GM12878 (cell line): ENCODE results near the gene ABL1. TPM values are rescaled to one million over a fixed set of nuclear protein-coding genes. Genes with fewer than 3 reads are reported as not detected.

ENCODE experiments used
- ATAC-seq: fragments of 200-7000 bp; cut with Tn5 transposase; 3 replicates; pipeline ENCODE4 v1.9.1; 2020; ENCODE audit warnings: mild to moderate bottlenecking, moderate library complexity
- BruUV-seq: library from RNA; stranded (reverse); fragments of 400-500 nt; replicated peaks from 2 replicates; lab custom pipeline; 2021; lab: Mats Ljungman, UMichigan
- CTCF ChIA-PET: fragments of 300-600 bp; sonication (Branson Sonifier 250); formaldehyde crosslinking; extraction: SDS; loops from one replicate; lab custom pipeline; 2021; ENCODE audit warnings: inconsistent platforms; lab: Yijun Ruan, JAX
- POLR2A ChIA-PET: fragments of 350-600 bp; formaldehyde crosslinking; extraction: SDS; loops from one replicate; lab custom pipeline; 2021; ENCODE audit warnings: inconsistent platforms; lab: Charles Lee
- RAD21 ChIA-PET: fragments of 300-600 bp; sonication (Branson Sonifier 250); formaldehyde crosslinking; loops from one replicate; lab custom pipeline; 2023; ENCODE audit warnings: antibody characterized with exemption; ENCODE audit not compliant: unreplicated experiment; lab: Charles Lee
- SMC1A ChIA-PET: fragments of 300-600 bp; sonication (Branson Sonifier 250); formaldehyde crosslinking; loops from one replicate; lab custom pipeline; 2023; ENCODE audit not compliant: unreplicated experiment, uncharacterized antibody; lab: Charles Lee
- DNase-seq: peaks from one replicate; pipeline ENCODE4 v3.0.0-alpha.2; 2011; ENCODE audit warnings: low read depth, low spot score
- FAIRE-seq: peaks from 3 replicates; lab custom pipeline; 2011; peaks lifted over from hg19 to GRCh38; lab: Jason Lieb, UNC
- H2AFZ ChIP-seq: 2 replicates; pipeline ENCODE4 v1.6.0; 2011; ENCODE audit warnings: low read depth, low read length, control low read depth; ENCODE audit not compliant: control insufficient read depth
- H3K27ac ChIP-seq: 2 replicates; pipeline ENCODE4 v1.5.1; 2011; ENCODE audit warnings: control low read depth; ENCODE audit not compliant: control insufficient read depth, insufficient read depth
- H3K27me3 ChIP-seq, 2 experiments: replicated peaks in 1 of 2; 2 replicates each; pipeline versions ENCODE4 v1.6.0 to v1.6.1; 2011; ENCODE audit warnings: low read length in 1 of 2; ENCODE audit not compliant: control insufficient read depth in 2 of 2, insufficient read depth in 2 of 2
- H3K36me3 ChIP-seq, 2 experiments: 2 replicates each; pipeline ENCODE4 v1.5.1; 2011; ENCODE audit warnings: low read length in 1 of 2; ENCODE audit not compliant: control insufficient read depth in 2 of 2, insufficient read depth in 2 of 2
- H3K4me1 ChIP-seq: 2 replicates; pipeline ENCODE4 v1.6.1; 2011; ENCODE audit warnings: mild to moderate bottlenecking, low read length, moderate library complexity, mixed read lengths; ENCODE audit not compliant: control insufficient read depth, insufficient read depth
- H3K4me2 ChIP-seq: 2 replicates; pipeline ENCODE4 v1.6.0; 2011; ENCODE audit warnings: control low read depth; ENCODE audit not compliant: control insufficient read depth, insufficient read depth
- H3K4me3 ChIP-seq: fragments of 200-600 bp; sonication (generic); 2 replicates; pipeline ENCODE4 v1.5.1; 2016
- H3K79me2 ChIP-seq: 2 replicates; pipeline ENCODE4 v1.6.0; 2011; ENCODE audit warnings: low read length; ENCODE audit not compliant: control insufficient read depth, insufficient read depth
- H3K9ac ChIP-seq: 2 replicates; pipeline ENCODE4 v1.8.0; 2011; ENCODE audit warnings: low read length, control low read depth, mixed read lengths; ENCODE audit not compliant: control insufficient read depth, insufficient read depth
- H3K9me3 ChIP-seq: replicated peaks from 3 replicates; pipeline ENCODE4 v1.5.1; 2011; ENCODE audit warnings: mild to moderate bottlenecking, low read length; ENCODE audit not compliant: control insufficient read depth, insufficient read depth
- H4K20me1 ChIP-seq: 2 replicates; pipeline ENCODE4 v1.6.0; 2011; ENCODE audit not compliant: control insufficient read depth, insufficient read depth
- ATF7 ChIP-seq: fragments of 450-650 bp; IDR thresholded peaks from 2 replicates; pipeline ENCODE4 v1.6.1; 2016; ENCODE audit warnings: low read depth, mild to moderate bottlenecking
- CREB1 ChIP-seq: IDR thresholded peaks from 2 replicates; pipeline ENCODE4 v1.6.1; 2012; ENCODE audit warnings: low read depth, mild to moderate bottlenecking, inconsistent platforms
- EZH2 ChIP-seq: IDR thresholded peaks from 2 replicates; pipeline ENCODE4 v1.6.1; 2012; ENCODE audit warnings: low read depth, mild to moderate bottlenecking, control low read depth, inconsistent platforms, low read length, borderline replicate concordance; ENCODE audit not compliant: control insufficient read depth
- FOS ChIP-seq: IDR thresholded peaks from 3 replicates; pipeline ENCODE4 v1.6.1; 2011; ENCODE audit warnings: borderline replicate concordance; ENCODE audit not compliant: insufficient read length; ENCODE audit errors: extremely low read depth
- FOXM1 ChIP-seq: IDR thresholded peaks from 2 replicates; pipeline ENCODE4 v1.6.1; 2012; ENCODE audit warnings: low read depth, mild to moderate bottlenecking, inconsistent platforms, low read length, moderate library complexity
- GATAD2B ChIP-seq: fragments of 450-650 bp; conservative IDR thresholded peaks from 2 replicates; pipeline ENCODE4 v1.6.1; 2017; ENCODE audit warnings: low read depth, mild to moderate bottlenecking, moderate library complexity
- HDAC6 ChIP-seq: fragments of 200-600 bp; sonication (generic); IDR thresholded peaks from one replicate; pipeline ENCODE4 v1.8.0; 2017; ENCODE audit warnings: antibody characterized with exemption; ENCODE audit not compliant: unreplicated experiment
- HSF1 ChIP-seq: fragments of 150-350 bp; IDR thresholded peaks from 2 replicates; pipeline ENCODE4 v1.6.1; 2014; ENCODE audit warnings: mild to moderate bottlenecking, low read depth, low read length
- JUND ChIP-seq: IDR thresholded peaks from 2 replicates; pipeline ENCODE4 v1.6.1; 2012; ENCODE audit warnings: low read depth, mild to moderate bottlenecking, low read length, improper control_type of control experiment, moderate library complexity
- MAX ChIP-seq: IDR thresholded peaks from 2 replicates; pipeline ENCODE4 v1.6.1; 2012; ENCODE audit warnings: low read depth, low read length, improper control_type of control experiment
- MTA3 ChIP-seq: IDR thresholded peaks from 2 replicates; pipeline ENCODE4 v1.6.1; 2012; ENCODE audit warnings: low read length, inconsistent platforms, borderline replicate concordance
- MYC ChIP-seq: IDR thresholded peaks from 2 replicates; pipeline ENCODE4 v1.6.1; 2011; ENCODE audit warnings: mild to moderate bottlenecking, low read length, moderate library complexity, inconsistent platforms; ENCODE audit not compliant: insufficient read depth, insufficient replicate concordance, insufficient read length, severe bottlenecking
- NFXL1 ChIP-seq: fragments of 450-650 bp; IDR thresholded peaks from 2 replicates; pipeline ENCODE4 v1.6.1; 2017; ENCODE audit warnings: antibody characterized with exemption, mild to moderate bottlenecking, borderline replicate concordance
- PAX5 ChIP-seq: IDR thresholded peaks from 2 replicates; pipeline ENCODE4 v1.6.1; 2011; ENCODE audit warnings: low read depth, low read length, borderline replicate concordance
- RFX5 ChIP-seq: IDR thresholded peaks from 2 replicates; pipeline ENCODE4 v1.6.1; 2011; ENCODE audit warnings: low read depth, low read length, improper control_type of control experiment
- SIX5 ChIP-seq: IDR thresholded peaks from 2 replicates; pipeline ENCODE4 v1.6.1; 2011; ENCODE audit warnings: mild to moderate bottlenecking, low read depth, low read length, moderate library complexity; ENCODE audit not compliant: severe bottlenecking
- SMARCA5 ChIP-seq: fragments of 450-650 bp; IDR thresholded peaks from 2 replicates; pipeline ENCODE4 v1.6.1; 2017; ENCODE audit warnings: mild to moderate bottlenecking
- SMC3 ChIP-seq: IDR thresholded peaks from 2 replicates; pipeline ENCODE4 v1.6.1; 2011; ENCODE audit warnings: low read length, improper control_type of control experiment, borderline replicate concordance
- STAT1 ChIP-seq: fragments of 450-650 bp; conservative IDR thresholded peaks from 2 replicates; pipeline ENCODE4 v1.6.1; 2014; ENCODE audit warnings: antibody characterized with exemption, mild to moderate bottlenecking
- SUZ12 ChIP-seq: fragments of 200-600 bp; sonication (generic); IDR thresholded peaks from one replicate; pipeline ENCODE4 v1.6.1; 2018; ENCODE audit warnings: antibody characterized with exemption, mild to moderate bottlenecking; ENCODE audit not compliant: unreplicated experiment
- TCF7 ChIP-seq: IDR thresholded peaks from 2 replicates; pipeline ENCODE4 v1.6.1; 2014; ENCODE audit warnings: antibody characterized with exemption, borderline replicate concordance
- WRNIP1 ChIP-seq: IDR thresholded peaks from 2 replicates; pipeline ENCODE4 v1.6.1; 2011; ENCODE audit warnings: low read depth, low read length, improper control_type of control experiment, borderline replicate concordance
- YBX1 ChIP-seq: fragments of 450-650 bp; IDR thresholded peaks from 2 replicates; pipeline ENCODE4 v1.6.1; 2016; ENCODE audit warnings: antibody characterized with exemption
- ZNF207 ChIP-seq: fragments of 450-650 bp; IDR thresholded peaks from 2 replicates; pipeline ENCODE4 v1.6.1; 2014; ENCODE audit warnings: antibody characterized with exemption, mild to moderate bottlenecking, borderline replicate concordance
- ZZZ3 ChIP-seq: IDR thresholded peaks from 2 replicates; pipeline ENCODE4 v1.6.1; 2011; ENCODE audit warnings: low read depth; ENCODE audit not compliant: control insufficient read depth, insufficient read length
- WGBS: methylation state at CpG from one replicate; pipeline ENCODE4 v1.1.6; 2016; ENCODE audit warnings: low lambda C conversion rate; ENCODE audit not compliant: insufficient replicate concordance, insufficient coverage; ENCODE audit errors: missing lambda C conversion rate; 5-methylcytosine and 5-hydroxymethylcytosine counted together
- in situ Hi-C: fragments of 300-500 bp; cut with MboI; formaldehyde crosslinking; loops from 9 replicates; pipeline ENCODE4 v1.14.3; 2018; ENCODE audit warnings: mixed read lengths
- intact Hi-C: fragments of 100-400 bp; cut with micrococcal nuclease; formaldehyde crosslinking; loops from one replicate; pipeline ENCODE4 v1.14.2; 2022; ENCODE audit not compliant: unreplicated experiment
- polyA plus RNA-seq, 11 experiments: library from polyadenylated mRNA; depleted of rRNA in 4 of 11; unstranded in 6 of 11; stranded (reverse) in 5 of 11; fragments of >200 nt; fragmentation: Nextera tagmentation in 4 of 11; fragmentation: Illumina TruSeq in 1 of 11; extraction: Ambion mirVana in 4 of 11; extraction: Trizol in 1 of 11; gene quantifications; 1 replicate in 1 of 11; 2 replicates in 10 of 11; pipeline versions ENCODE4 v1.2.1 to v1.2.3, GENCODE V29; 2011 to 2016; ENCODE audit warnings: inconsistent platforms in 2 of 11, missing spikeins in 2 of 11, low read depth in 1 of 11
- total RNA-seq, 4 experiments: library from RNA; depleted of rRNA in 3 of 4; stranded (reverse); fragments of >200 nt in 3 of 4; fragmentation: Illumina TruSeq in 1 of 4; extraction: Trizol in 1 of 4; gene quantifications; 2 replicates each; pipeline versions ENCODE4 v1.2.1 to v1.2.3, GENCODE V29; 2013 to 2021

The ABL1 gene
- total and polyA plus RNA-seq, 10 of the 15 experiments (the other 5 are each of a cell fraction or from before 2014, with no cell fraction given), result 0.79 to 51.5 (median 16.3) TPM

- CTCF ChIA-PET, result interaction anchor here (1.0 to 7.8 kb wide), 2 partner anchors 63 to 67 kb away, joined by 3 to 89 read pairs; no protein-coding TSS in a partner anchor
- FAIRE-seq (peak; percentile 64), DNase-seq (peak; percentile 64), ATAC-seq (peak; percentile 79)
- Histone ChIP-seq H3K9ac (no peak overlapping the region), H3K79me2 (no peaks in the 10 kb centered on the region), H3K4me3 (no peak overlapping the region), H3K36me3 (no peaks in the 10 kb centered on the region), H3K4me1 (peaks cover 39% of the 10 kb centered on the region), H3K27me3 (peaks cover 0 to 4% of the 10 kb centered on the region in 2 experiments; a peak in 1 of 4 replicates), H3K4me2 (peak overlapping the region; percentile 66), H3K9me3 (no peaks in the 10 kb centered on the region), H2AFZ (no peak overlapping the region; the same call in 1 of the 2 replicates), H4K20me1 (peaks cover 8% of the 10 kb centered on the region), H3K27ac (no peak overlapping the region)
- BruUV-seq, result no TSS peak
- POLR2A ChIA-PET, result no interaction called here
- SMC1A ChIA-PET, result interaction anchor here (1.0 to 3.3 kb wide), 2 partner anchors 61 to 65 kb away, joined by 3 to 20 read pairs; no protein-coding TSS in a partner anchor
- intact Hi-C loops (loop anchor here (10.0 kb wide), 1 partner anchor 113 kb away; no protein-coding TSS in a partner anchor), in situ Hi-C loops (no loop called here)
- RAD21 ChIA-PET, result interaction anchor here (1.6 kb wide), 1 partner anchor 62 kb away, joined by 6 read pairs; no protein-coding TSS in a partner anchor
- WGBS, result 11% methylated on average over 20 of the region's 20 CpGs
- TF ChIP-seq FOS, result no peak
- peak; percentile 88 for TF ChIP-seq NFXL1
- no peak for TF ChIP-seq CREB1
- TF ChIP-seq TCF7, result no peak
- no peak for TF ChIP-seq SMC3
- TF ChIP-seq PAX5, result peak; percentile 98
- TF ChIP-seq MAX, result no peak
- TF ChIP-seq WRNIP1, result no peak
- no peak for TF ChIP-seq JUND
- TF ChIP-seq GATAD2B, result peak; percentile 60; the same call in 1 of the 2 replicates
- no peak for TF ChIP-seq STAT1
- TF ChIP-seq SUZ12, result no peak
- no peak for TF ChIP-seq YBX1
- TF ChIP-seq SMARCA5, result peak; percentile 98
- no peak for TF ChIP-seq MTA3
- no peak for TF ChIP-seq MYC
- TF ChIP-seq ZNF207, result no peak
- no peak for TF ChIP-seq SIX5
- no peak for TF ChIP-seq HDAC6
- TF ChIP-seq EZH2, result no peak
- no peak for TF ChIP-seq FOXM1
- no peak for TF ChIP-seq HSF1
- TF ChIP-seq ZZZ3, result no peak
- no peak for TF ChIP-seq RFX5
- peak; percentile 46; the same call in 1 of the 2 replicates for TF ChIP-seq ATF7
These were observed 96.6 kb downstream of the ABL1 start for GRCh38 chr9:130931508-130932254.
